Measurements from ENCODE around the gene LRMDA. TPM values are rescaled to one million over a fixed set of nuclear protein-coding genes. Genes with fewer than 3 reads are reported as not detected.

Gene LRMDA
- total RNA-seq, 4 donors from 2014 or later: 2.2 to 7.8 (median 4.5) TPM

DNA sequence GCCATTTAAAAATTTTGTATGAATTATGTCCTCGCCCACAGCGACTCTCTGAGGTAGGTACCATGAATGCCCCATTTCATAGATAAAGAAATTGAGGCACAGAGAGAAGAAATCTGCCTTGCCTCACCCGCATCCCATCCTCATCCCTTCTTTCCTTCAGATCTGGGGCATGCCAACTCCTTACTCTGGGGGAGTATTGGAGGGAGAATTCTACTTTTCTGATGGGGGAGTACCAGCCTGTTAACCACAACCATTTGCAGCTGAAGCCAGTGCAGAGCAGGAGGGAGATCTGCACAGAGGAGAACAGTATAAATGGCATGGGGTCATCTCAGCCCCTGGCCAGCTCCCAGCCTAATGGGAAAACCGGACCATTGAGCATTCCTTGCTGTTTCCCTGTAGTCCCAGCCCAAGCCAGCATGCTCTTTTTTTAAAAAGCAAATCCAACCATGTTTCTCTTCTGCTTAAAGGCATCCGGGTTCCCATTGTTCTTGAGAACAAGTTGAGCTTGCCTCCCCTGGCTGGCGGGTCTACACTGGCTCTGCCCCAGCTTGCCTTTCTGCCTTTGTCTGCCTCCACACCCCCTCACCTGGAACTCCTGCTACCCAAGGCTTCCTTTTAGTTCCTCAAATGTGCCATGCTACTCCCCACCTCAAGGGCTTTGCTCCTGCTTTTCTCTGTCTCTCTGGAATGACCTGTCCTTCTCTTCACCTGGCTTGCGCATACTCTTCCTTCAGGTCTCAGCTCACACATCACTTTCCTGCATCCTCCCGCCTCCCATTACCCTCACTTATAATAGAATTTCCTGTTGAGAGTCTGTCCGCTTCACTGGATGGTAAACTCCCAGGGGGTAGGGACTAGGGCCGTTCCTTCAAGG is 21.1 kb upstream of the LRMDA start:
- Histone ChIP-seq H3K9me3 (no peaks in the 10 kb centered on the region), H3K4me3 (no peak overlapping the region), H3K27ac (peak overlapping the region in 2 of 4 donors; percentile 86 to 92), H3K27me3 (peaks cover 9% of the 10 kb centered on the region), H3K4me1 (peaks cover 0 to 21% (median 15%) of the 10 kb centered on the region in 4 donors), H3K36me3 (no peaks in the 10 kb centered on the region)
- in situ Hi-C loops (cut with MboI; ENCODE audit: low pct_ligation_motif_present in 1 of 4, low pct_unique_long_range_greater_than_20kb in 1 of 4, low sequenced_read_pairs in 3 of 4): loop anchor here (25.0 kb wide), 3 partner anchors 227 to 627 kb away; no protein-coding TSS in a partner anchor
- intact Hi-C loops (cut with DNase I; ENCODE audit: low total_unique reads): no loop called here
- no peak for TF ChIP-seq EP300 (IDR thresholded peaks at IDR 0.05; ENCODE audit: low read depth)
- TF ChIP-seq, protein P1, sequence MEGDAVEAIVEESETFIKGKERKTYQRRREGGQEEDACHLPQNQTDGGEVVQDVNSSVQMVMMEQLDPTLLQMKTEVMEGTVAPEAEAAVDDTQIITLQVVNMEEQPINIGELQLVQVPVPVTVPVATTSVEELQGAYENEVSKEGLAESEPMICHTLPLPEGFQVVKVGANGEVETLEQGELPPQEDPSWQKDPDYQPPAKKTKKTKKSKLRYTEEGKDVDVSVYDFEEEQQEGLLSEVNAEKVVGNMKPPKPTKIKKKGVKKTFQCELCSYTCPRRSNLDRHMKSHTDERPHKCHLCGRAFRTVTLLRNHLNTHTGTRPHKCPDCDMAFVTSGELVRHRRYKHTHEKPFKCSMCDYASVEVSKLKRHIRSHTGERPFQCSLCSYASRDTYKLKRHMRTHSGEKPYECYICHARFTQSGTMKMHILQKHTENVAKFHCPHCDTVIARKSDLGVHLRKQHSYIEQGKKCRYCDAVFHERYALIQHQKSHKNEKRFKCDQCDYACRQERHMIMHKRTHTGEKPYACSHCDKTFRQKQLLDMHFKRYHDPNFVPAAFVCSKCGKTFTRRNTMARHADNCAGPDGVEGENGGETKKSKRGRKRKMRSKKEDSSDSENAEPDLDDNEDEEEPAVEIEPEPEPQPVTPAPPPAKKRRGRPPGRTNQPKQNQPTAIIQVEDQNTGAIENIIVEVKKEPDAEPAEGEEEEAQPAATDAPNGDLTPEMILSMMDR (IDR thresholded peaks at IDR 0.05): no peak
- no peak for TF ChIP-seq POLR2AphosphoS5 (IDR thresholded peaks at IDR 0.05)
- no peak for TF ChIP-seq POLR2A (IDR thresholded peaks at IDR 0.05)
- no peak for DNase-seq
- WGBS, 2 donors (ENCODE audit: low coverage in 1 of 2): 76 to 86% methylated on average over 4 to 10 of the region's 10 CpGs

DNA sequence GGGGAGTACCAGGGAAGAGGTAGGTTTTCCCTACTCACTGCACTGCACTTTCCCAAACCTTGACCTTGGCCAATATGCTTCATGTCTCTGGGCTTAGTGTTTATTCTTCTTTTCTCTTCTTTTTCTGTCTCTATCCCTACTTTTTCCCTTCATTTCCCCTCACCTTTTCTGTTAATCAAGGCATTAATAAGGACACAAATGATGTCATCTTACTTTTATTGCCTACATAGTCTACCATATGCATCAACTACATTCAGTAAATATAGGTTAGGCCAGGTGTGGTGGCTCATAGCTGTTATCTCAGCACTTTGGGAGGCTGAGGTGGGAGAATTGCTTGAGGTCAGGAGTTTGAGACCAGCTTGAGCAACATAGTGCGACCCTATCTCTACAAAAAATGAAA is 16.9 kb upstream of the LRMDA start:
- no peaks in the 10 kb centered on the region for H3K9me3 ChIP-seq
- intact Hi-C loops (cut with DNase I; ENCODE audit: low total_unique reads): no loop called here
- no peak for TF ChIP-seq EP300 (IDR thresholded peaks at IDR 0.05; ENCODE audit: low read depth)
- TF ChIP-seq POLR2A (IDR thresholded peaks at IDR 0.05): no peak
- no peak for TF ChIP-seq POLR2AphosphoS5 (IDR thresholded peaks at IDR 0.05)
- TF ChIP-seq, protein P1 (IDR thresholded peaks at IDR 0.05): no peak
- H3K4me3 ChIP-seq: no peak overlapping the region
- no peaks in the 10 kb centered on the region for H3K27me3 ChIP-seq
- no peaks in the 10 kb centered on the region for H3K36me3 ChIP-seq
- peaks cover 0 to 3% (median 0%) of the 10 kb centered on the region in 4 donors for H3K4me1 ChIP-seq
- no peak for DNase-seq
- WGBS, 2 donors (ENCODE audit: low coverage in 1 of 2): 83% methylated on average over 1 of the region's 1 CpG; no CpG with 5 or more reads in 1 of the 2 donors
- in situ Hi-C loops (cut with MboI; ENCODE audit: low pct_ligation_motif_present in 1 of 4, low pct_unique_long_range_greater_than_20kb in 1 of 4, low sequenced_read_pairs in 3 of 4): loop anchor here (25.0 kb wide), 3 partner anchors 223 to 623 kb away; no protein-coding TSS in a partner anchor
- H3K27ac ChIP-seq: no peak overlapping the region

DNA sequence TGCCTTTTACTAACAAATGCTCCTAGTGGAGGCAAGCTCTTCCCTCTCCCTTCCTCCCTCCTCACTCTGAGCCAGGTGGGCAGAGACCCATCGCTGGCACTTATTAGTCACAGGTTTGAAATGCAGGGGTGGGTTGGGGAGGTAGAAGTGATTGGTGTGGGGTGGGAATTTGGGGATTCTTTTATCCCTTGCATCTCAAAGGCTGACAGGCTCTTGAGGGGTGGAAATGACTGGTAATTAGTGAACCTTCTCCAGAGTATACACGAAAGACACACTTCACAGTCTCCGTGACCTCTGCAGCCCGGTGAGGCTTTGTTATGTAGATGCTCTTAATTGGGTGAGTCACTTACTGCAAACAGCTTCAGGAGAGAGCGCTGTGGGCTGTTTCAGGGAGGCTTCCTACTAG is 13.9 kb upstream of the LRMDA start:
- intact Hi-C loops (cut with DNase I; ENCODE audit: low total_unique reads) (no loop called here), in situ Hi-C loops (cut with MboI; ENCODE audit: low pct_ligation_motif_present in 1 of 4, low pct_unique_long_range_greater_than_20kb in 1 of 4, low sequenced_read_pairs in 3 of 4) (loop anchor here (25.0 kb wide), 3 partner anchors 220 to 620 kb away; no protein-coding TSS in a partner anchor)
- no peaks in the 10 kb centered on the region for H3K27me3 ChIP-seq
- no peak overlapping the region for H3K4me3 ChIP-seq
- no peaks in the 10 kb centered on the region for H3K36me3 ChIP-seq
- no peak for TF ChIP-seq POLR2AphosphoS5 (IDR thresholded peaks at IDR 0.05)
- no peak for TF ChIP-seq POLR2A (IDR thresholded peaks at IDR 0.05)
- no peak for TF ChIP-seq EP300 (IDR thresholded peaks at IDR 0.05; ENCODE audit: low read depth)
- TF ChIP-seq, protein P1 (IDR thresholded peaks at IDR 0.05): no peak
- no peaks in the 10 kb centered on the region for H3K4me1 ChIP-seq
- DNase-seq: no peak
- H3K27ac ChIP-seq: no peak overlapping the region
- 64 to 70% methylated on average over 2 to 5 of the region's 5 CpGs for WGBS, 2 donors (ENCODE audit: low coverage in 1 of 2)
- H3K9me3 ChIP-seq: no peaks in the 10 kb centered on the region

DNA sequence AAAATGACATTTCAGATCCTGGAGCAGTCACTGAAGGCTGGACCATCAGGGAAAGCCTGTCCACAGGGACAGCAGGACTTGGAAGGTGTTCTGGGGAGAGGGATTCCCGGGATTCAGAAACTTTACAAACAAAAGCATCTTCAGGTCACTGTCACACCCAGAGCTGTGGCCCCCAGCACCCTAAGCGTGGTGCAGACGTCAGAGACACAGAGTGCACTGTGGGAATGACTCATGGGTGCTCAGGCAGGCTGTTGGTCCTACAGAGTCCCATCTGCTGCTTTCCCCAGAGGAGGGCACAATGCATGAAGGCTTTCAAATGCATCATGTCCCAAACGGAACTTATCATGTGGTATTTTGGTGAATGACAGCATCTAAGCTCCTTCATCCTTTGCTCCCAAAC is 13.1 kb upstream of the LRMDA start:
- WGBS, 2 donors (ENCODE audit: low coverage in 1 of 2): 78% methylated on average over 4 of the region's 4 CpGs; no CpG with 5 or more reads in 1 of the 2 donors
- H3K4me3 ChIP-seq: no peak overlapping the region
- no peaks in the 10 kb centered on the region for H3K9me3 ChIP-seq
- H3K27ac ChIP-seq: no peak overlapping the region
- no peak for DNase-seq
- no peaks in the 10 kb centered on the region for H3K4me1 ChIP-seq
- in situ Hi-C loops (cut with MboI; ENCODE audit: low pct_ligation_motif_present in 1 of 4, low pct_unique_long_range_greater_than_20kb in 1 of 4, low sequenced_read_pairs in 3 of 4): loop anchor here (25.0 kb wide), 3 partner anchors 219 to 619 kb away; no protein-coding TSS in a partner anchor
- no peaks in the 10 kb centered on the region for H3K27me3 ChIP-seq
- intact Hi-C loops (cut with DNase I; ENCODE audit: low total_unique reads): no loop called here
- no peaks in the 10 kb centered on the region for H3K36me3 ChIP-seq
- TF ChIP-seq EP300 (IDR thresholded peaks at IDR 0.05; ENCODE audit: low read depth): no peak
- TF ChIP-seq POLR2AphosphoS5 (IDR thresholded peaks at IDR 0.05): no peak
- TF ChIP-seq, protein P1 (IDR thresholded peaks at IDR 0.05): no peak
- no peak for TF ChIP-seq POLR2A (IDR thresholded peaks at IDR 0.05)

Measured in transverse colon (tissue), 4 donors.